Mammary epithelial cell (primary cell): ENCODE results near the gene ARHGAP25.

ENCODE experiments used
- EZH2 ChIP-seq: IDR thresholded peaks from 2 replicates; pipeline ENCODE4 v1.6.1; 2012; ENCODE audit warnings: low read length, inconsistent platforms, borderline replicate concordance
- TF ChIP-seq, protein P1 (sequence below), 2 donors: IDR thresholded peaks in 1 of 2; conservative IDR thresholded peaks in 1 of 2; 2 replicates each; pipeline ENCODE4 v1.5.1; 2011 to 2012; ENCODE audit warnings: inconsistent platforms in 2 of 2, low read length in 2 of 2, mild to moderate bottlenecking in 2 of 2, control low read depth in 1 of 2, low read depth in 1 of 2; ENCODE audit not compliant: insufficient read depth in 1 of 2; ENCODE audit errors: extremely low read depth in 1 of 2

- TF ChIP-seq, protein P1, sequence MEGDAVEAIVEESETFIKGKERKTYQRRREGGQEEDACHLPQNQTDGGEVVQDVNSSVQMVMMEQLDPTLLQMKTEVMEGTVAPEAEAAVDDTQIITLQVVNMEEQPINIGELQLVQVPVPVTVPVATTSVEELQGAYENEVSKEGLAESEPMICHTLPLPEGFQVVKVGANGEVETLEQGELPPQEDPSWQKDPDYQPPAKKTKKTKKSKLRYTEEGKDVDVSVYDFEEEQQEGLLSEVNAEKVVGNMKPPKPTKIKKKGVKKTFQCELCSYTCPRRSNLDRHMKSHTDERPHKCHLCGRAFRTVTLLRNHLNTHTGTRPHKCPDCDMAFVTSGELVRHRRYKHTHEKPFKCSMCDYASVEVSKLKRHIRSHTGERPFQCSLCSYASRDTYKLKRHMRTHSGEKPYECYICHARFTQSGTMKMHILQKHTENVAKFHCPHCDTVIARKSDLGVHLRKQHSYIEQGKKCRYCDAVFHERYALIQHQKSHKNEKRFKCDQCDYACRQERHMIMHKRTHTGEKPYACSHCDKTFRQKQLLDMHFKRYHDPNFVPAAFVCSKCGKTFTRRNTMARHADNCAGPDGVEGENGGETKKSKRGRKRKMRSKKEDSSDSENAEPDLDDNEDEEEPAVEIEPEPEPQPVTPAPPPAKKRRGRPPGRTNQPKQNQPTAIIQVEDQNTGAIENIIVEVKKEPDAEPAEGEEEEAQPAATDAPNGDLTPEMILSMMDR (conservative IDR thresholded peaks at IDR 0.05 in 1 of 2, IDR thresholded peaks at IDR 0.05 in 1 of 2; ENCODE audit: extremely low read depth in 1 of 2, insufficient read depth in 1 of 2, low read depth in 1 of 2, low read length in 2 of 2): no peak
- no peak for TF ChIP-seq EZH2
Measured at GRCh38 chr2:68825866-68826265, 91.3 kb downstream of the ARHGAP25 start.
